Tibial nerve (tissue), 4 donors: Measurements from ENCODE around the gene PEMT.
"Not testable (repeated sequence)": the region's sequence is repeated elsewhere in the genome, so short reads cannot be mapped to it uniquely, and the experiment has no call there.

ENCODE experiments used
- EP300 ChIP-seq, 2 donors: sonication (generic); formaldehyde crosslinking; IDR thresholded peaks; one replicate each; pipeline ENCODE4 v1.6.1; 2017; ENCODE audit warnings: antibody characterized with exemption in 2 of 2, mild to moderate bottlenecking in 1 of 2
- POLR2A ChIP-seq, 2 donors: fragments of 450-650 bp; IDR thresholded peaks; one replicate each; pipeline ENCODE4 v1.6.1; 2017; ENCODE audit warnings: antibody characterized with exemption in 2 of 2, mild to moderate bottlenecking in 2 of 2, moderate library complexity in 2 of 2
- TF ChIP-seq, protein P1 (sequence below), 5 experiments: fragments of 200-600 bp in 3 of 5; fragments of 450-650 bp in 2 of 5; sonication (generic) in 3 of 5; IDR thresholded peaks; one replicate each; pipeline ENCODE4 v1.5.1; 2016 to 2019; ENCODE audit warnings: antibody characterized with exemption in 5 of 5, mild to moderate bottlenecking in 3 of 5, moderate library complexity in 2 of 5

DNA sequence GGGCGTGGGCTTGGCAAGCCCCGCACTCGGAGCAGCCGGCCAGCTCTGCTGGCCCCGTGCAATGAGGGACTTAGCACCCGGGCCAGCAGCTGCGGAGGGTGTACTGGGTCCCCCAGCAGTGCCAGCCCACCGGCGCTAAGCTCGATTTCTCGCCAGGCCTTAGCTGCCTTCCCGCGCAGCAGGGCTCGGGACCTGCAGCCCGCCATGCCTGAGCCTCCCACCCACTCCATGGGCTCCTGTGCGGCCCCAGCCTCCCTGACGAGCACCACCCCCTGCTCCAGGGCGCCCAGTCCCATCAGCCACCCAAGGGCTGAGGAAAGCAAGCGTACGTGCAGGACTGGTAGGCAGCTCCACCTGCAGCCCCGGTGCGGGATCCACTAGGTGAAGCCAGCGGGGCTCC, 105.1 kb downstream of the PEMT start:
- TF ChIP-seq, protein P1, sequence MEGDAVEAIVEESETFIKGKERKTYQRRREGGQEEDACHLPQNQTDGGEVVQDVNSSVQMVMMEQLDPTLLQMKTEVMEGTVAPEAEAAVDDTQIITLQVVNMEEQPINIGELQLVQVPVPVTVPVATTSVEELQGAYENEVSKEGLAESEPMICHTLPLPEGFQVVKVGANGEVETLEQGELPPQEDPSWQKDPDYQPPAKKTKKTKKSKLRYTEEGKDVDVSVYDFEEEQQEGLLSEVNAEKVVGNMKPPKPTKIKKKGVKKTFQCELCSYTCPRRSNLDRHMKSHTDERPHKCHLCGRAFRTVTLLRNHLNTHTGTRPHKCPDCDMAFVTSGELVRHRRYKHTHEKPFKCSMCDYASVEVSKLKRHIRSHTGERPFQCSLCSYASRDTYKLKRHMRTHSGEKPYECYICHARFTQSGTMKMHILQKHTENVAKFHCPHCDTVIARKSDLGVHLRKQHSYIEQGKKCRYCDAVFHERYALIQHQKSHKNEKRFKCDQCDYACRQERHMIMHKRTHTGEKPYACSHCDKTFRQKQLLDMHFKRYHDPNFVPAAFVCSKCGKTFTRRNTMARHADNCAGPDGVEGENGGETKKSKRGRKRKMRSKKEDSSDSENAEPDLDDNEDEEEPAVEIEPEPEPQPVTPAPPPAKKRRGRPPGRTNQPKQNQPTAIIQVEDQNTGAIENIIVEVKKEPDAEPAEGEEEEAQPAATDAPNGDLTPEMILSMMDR (IDR thresholded peaks at IDR 0.05) = not testable (repeated sequence)
- TF ChIP-seq EP300, POLR2A (IDR thresholded peaks at IDR 0.05): not testable (repeated sequence)
